Measurements from ENCODE around the gene DGKB. TPM values are rescaled to one million over a fixed set of nuclear protein-coding genes. Genes with fewer than 3 reads are reported as not detected.

The DGKB gene
- total RNA-seq, 1 experiment from 2014 or later, result 1.9 TPM

DNA sequence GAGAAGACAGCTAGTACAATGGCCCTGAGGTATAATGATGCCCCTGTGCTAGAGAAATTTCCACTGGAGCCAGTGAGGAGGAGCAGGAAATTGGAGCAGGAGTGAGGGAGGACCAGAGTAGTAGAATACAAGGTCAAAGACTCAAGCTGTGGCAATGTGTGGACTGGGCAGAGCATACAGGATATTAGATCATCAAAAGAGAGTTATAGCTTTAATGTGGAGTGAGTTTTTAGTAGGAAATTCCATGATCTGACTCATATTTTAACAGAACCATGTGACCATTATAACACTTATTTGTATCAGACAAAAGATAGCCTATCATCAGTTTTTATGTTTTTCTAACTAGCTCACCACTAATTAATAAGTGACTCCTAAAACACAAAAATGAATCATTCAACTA lies 154.1 kb downstream of the DGKB start:
- no peak for ATAC-seq
- Mint-ChIP-seq H3K4me3 (no peak overlapping the region), H3K9me3 (peaks cover 45% of the 10 kb centered on the region), H3K27ac (no peak overlapping the region), H3K4me1 (no peaks in the 10 kb centered on the region), H3K36me3 (peaks cover 34% of the 10 kb centered on the region), H3K27me3 (ENCODE audit: low read depth) (peaks cover 6% of the 10 kb centered on the region; the same call in 1 of the 2 replicates)
- CTCF ChIA-PET, result no interaction called here
- TF ChIP-seq RORB (CRISPR knock-in tag; IDR thresholded peaks at IDR 0.05), result no peak
- no peak for TF ChIP-seq CREB1 (CRISPR knock-in tag; IDR thresholded peaks at IDR 0.05)
- TF ChIP-seq, protein P1, sequence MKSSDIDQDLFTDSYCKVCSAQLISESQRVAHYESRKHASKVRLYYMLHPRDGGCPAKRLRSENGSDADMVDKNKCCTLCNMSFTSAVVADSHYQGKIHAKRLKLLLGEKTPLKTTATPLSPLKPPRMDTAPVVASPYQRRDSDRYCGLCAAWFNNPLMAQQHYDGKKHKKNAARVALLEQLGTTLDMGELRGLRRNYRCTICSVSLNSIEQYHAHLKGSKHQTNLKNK (CRISPR knock-in tag; IDR thresholded peaks at IDR 0.05), result no peak
- DNase-seq (ENCODE audit: low spot score), result no peak
- POLR2A ChIA-PET, result no interaction called here

DNA sequence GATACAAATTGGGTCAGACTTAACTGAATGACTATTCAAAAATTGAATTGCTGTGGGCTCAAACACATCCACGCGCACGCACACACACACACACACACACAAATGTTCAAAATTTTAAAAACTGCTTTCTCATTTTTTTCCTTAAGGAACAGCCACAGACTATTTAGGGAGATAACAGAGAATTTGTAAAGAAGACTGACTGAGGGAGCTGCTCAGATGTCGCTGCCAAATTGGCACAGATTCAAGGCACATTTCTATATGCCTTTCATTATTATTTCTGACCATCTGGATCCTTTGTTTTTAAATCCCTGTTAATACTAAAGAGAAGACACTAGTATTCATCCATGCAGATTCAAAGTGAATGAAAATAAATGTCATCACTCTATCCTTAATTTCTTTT lies 154.8 kb downstream of the DGKB start:
- Mint-ChIP-seq H3K36me3 (peaks cover 42% of the 10 kb centered on the region), H3K27me3 (ENCODE audit: low read depth) (peaks cover 6% of the 10 kb centered on the region; the same call in 1 of the 2 replicates), H3K27ac (no peak overlapping the region), H3K4me3 (no peak overlapping the region), H3K4me1 (no peaks in the 10 kb centered on the region), H3K9me3 (peaks cover 53% of the 10 kb centered on the region)
- ATAC-seq (no peak), DNase-seq (ENCODE audit: low spot score) (no peak)
- CTCF ChIA-PET, result no interaction called here
- POLR2A ChIA-PET, result no interaction called here
- TF ChIP-seq, protein P2, sequence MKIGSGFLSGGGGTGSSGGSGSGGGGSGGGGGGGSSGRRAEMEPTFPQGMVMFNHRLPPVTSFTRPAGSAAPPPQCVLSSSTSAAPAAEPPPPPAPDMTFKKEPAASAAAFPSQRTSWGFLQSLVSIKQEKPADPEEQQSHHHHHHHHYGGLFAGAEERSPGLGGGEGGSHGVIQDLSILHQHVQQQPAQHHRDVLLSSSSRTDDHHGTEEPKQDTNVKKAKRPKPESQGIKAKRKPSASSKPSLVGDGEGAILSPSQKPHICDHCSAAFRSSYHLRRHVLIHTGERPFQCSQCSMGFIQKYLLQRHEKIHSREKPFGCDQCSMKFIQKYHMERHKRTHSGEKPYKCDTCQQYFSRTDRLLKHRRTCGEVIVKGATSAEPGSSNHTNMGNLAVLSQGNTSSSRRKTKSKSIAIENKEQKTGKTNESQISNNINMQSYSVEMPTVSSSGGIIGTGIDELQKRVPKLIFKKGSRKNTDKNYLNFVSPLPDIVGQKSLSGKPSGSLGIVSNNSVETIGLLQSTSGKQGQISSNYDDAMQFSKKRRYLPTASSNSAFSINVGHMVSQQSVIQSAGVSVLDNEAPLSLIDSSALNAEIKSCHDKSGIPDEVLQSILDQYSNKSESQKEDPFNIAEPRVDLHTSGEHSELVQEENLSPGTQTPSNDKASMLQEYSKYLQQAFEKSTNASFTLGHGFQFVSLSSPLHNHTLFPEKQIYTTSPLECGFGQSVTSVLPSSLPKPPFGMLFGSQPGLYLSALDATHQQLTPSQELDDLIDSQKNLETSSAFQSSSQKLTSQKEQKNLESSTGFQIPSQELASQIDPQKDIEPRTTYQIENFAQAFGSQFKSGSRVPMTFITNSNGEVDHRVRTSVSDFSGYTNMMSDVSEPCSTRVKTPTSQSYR (CRISPR knock-in tag; IDR thresholded peaks at IDR 0.05), result no peak
- TF ChIP-seq NFATC4 (CRISPR knock-in tag; IDR thresholded peaks at IDR 0.05) (no peak), MXD4 (CRISPR knock-in tag; IDR thresholded peaks at IDR 0.05; ENCODE audit: borderline replicate concordance) (no peak), ZNF232 (CRISPR knock-in tag; IDR thresholded peaks at IDR 0.05) (no peak), FOXP1 (CRISPR knock-in tag; IDR thresholded peaks at IDR 0.05; ENCODE audit: borderline replicate concordance) (no peak), KAT7 (CRISPR knock-in tag; IDR thresholded peaks at IDR 0.05; ENCODE audit: borderline replicate concordance) (no peak), RELA (CRISPR knock-in tag; IDR thresholded peaks at IDR 0.05; ENCODE audit: borderline replicate concordance) (no peak), ZNF416 (CRISPR knock-in tag; IDR thresholded peaks at IDR 0.05) (no peak), ZNF263 (CRISPR knock-in tag; IDR thresholded peaks at IDR 0.05; ENCODE audit: low read depth) (no peak), CREB1 (CRISPR knock-in tag; IDR thresholded peaks at IDR 0.05) (no peak), MYBL2 (CRISPR knock-in tag; IDR thresholded peaks at IDR 0.05) (no peak), FOXK1 (CRISPR knock-in tag; IDR thresholded peaks at IDR 0.05) (no peak), SP1 (CRISPR knock-in tag; conservative IDR thresholded peaks at IDR 0.05) (no peak)
- TF ChIP-seq, protein P3, sequence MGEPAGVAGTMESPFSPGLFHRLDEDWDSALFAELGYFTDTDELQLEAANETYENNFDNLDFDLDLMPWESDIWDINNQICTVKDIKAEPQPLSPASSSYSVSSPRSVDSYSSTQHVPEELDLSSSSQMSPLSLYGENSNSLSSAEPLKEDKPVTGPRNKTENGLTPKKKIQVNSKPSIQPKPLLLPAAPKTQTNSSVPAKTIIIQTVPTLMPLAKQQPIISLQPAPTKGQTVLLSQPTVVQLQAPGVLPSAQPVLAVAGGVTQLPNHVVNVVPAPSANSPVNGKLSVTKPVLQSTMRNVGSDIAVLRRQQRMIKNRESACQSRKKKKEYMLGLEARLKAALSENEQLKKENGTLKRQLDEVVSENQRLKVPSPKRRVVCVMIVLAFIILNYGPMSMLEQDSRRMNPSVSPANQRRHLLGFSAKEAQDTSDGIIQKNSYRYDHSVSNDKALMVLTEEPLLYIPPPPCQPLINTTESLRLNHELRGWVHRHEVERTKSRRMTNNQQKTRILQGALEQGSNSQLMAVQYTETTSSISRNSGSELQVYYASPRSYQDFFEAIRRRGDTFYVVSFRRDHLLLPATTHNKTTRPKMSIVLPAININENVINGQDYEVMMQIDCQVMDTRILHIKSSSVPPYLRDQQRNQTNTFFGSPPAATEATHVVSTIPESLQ (CRISPR knock-in tag; IDR thresholded peaks at IDR 0.05), result no peak
- TF ChIP-seq, protein P4, sequence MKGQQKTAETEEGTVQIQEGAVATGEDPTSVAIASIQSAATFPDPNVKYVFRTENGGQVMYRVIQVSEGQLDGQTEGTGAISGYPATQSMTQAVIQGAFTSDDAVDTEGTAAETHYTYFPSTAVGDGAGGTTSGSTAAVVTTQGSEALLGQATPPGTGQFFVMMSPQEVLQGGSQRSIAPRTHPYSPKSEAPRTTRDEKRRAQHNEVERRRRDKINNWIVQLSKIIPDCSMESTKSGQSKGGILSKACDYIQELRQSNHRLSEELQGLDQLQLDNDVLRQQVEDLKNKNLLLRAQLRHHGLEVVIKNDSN (CRISPR knock-in tag; IDR thresholded peaks at IDR 0.05), result no peak
- TF ChIP-seq, protein P5, sequence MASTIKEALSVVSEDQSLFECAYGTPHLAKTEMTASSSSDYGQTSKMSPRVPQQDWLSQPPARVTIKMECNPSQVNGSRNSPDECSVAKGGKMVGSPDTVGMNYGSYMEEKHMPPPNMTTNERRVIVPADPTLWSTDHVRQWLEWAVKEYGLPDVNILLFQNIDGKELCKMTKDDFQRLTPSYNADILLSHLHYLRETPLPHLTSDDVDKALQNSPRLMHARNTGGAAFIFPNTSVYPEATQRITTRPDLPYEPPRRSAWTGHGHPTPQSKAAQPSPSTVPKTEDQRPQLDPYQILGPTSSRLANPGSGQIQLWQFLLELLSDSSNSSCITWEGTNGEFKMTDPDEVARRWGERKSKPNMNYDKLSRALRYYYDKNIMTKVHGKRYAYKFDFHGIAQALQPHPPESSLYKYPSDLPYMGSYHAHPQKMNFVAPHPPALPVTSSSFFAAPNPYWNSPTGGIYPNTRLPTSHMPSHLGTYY (CRISPR knock-in tag; IDR thresholded peaks at IDR 0.05), result no peak
